Esophagus squamous epithelium (tissue), 4 donors: ENCODE data around the gene MFF.

Experiments
- POLR2A ChIP-seq, 4 donors: fragments of 450-650 bp; IDR thresholded peaks; one replicate each; pipeline ENCODE4 v1.6.1; 2017; ENCODE audit warnings: antibody characterized with exemption in 4 of 4, mild to moderate bottlenecking in 4 of 4, moderate library complexity in 3 of 4
- TF ChIP-seq, protein P1 (sequence below), 6 experiments: fragments of 450-650 bp in 4 of 6; fragments of 200-600 bp in 2 of 6; sonication (generic) in 2 of 6; IDR thresholded peaks; one replicate each; pipeline ENCODE4 v1.5.1; 2016 to 2019; ENCODE audit warnings: antibody characterized with exemption in 6 of 6, mild to moderate bottlenecking in 4 of 6, moderate library complexity in 4 of 6

DNA sequence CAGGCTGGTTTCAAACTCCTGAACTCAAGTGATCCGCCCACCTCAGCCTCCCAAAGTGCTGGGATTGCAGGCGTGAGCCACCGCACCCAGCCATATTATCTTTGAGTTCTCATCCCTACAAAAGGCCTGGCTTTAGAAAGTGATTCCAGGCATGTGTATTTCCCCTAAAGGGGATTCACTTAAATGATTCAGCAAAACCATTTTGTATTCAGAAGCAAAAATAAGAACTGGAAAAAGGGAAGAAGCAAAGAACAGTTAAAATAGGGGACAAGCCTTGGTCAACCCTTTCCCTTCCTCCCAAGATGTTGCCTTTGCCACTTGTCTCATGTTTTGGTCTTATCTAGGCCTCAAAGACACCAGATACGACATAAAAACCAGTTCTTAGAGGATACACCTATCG lies 43.5 kb downstream of the MFF start:
- TF ChIP-seq, protein P1, sequence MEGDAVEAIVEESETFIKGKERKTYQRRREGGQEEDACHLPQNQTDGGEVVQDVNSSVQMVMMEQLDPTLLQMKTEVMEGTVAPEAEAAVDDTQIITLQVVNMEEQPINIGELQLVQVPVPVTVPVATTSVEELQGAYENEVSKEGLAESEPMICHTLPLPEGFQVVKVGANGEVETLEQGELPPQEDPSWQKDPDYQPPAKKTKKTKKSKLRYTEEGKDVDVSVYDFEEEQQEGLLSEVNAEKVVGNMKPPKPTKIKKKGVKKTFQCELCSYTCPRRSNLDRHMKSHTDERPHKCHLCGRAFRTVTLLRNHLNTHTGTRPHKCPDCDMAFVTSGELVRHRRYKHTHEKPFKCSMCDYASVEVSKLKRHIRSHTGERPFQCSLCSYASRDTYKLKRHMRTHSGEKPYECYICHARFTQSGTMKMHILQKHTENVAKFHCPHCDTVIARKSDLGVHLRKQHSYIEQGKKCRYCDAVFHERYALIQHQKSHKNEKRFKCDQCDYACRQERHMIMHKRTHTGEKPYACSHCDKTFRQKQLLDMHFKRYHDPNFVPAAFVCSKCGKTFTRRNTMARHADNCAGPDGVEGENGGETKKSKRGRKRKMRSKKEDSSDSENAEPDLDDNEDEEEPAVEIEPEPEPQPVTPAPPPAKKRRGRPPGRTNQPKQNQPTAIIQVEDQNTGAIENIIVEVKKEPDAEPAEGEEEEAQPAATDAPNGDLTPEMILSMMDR (IDR thresholded peaks at IDR 0.05): no peak
- no peak for TF ChIP-seq POLR2A (IDR thresholded peaks at IDR 0.05)
